HepG2 (cell line): ENCODE results near the gene BEX5. TPM values are rescaled to one million over a fixed set of nuclear protein-coding genes. Genes with fewer than 3 reads are reported as not detected.

ENCODE experiments used
- ATAC-seq: fragments of 200-7000 bp; cut with Tn5 transposase; 3 replicates; pipeline ENCODE4 v1.9.1; 2020; ENCODE audit warnings: mild to moderate bottlenecking, moderate library complexity
- BruUV-seq: library from RNA; stranded (reverse); fragments of 400-500 nt; replicated peaks from 2 replicates; lab custom pipeline; 2021; lab: Mats Ljungman, UMichigan
- CTCF ChIA-PET: fragments of 300-600 bp; formaldehyde crosslinking; extraction: SDS; loops from one replicate; lab custom pipeline; 2021; ENCODE audit warnings: low total read pairs, inconsistent platforms, low intra/inter-chr PET ratio; lab: Yijun Ruan, JAX
- POLR2A ChIA-PET: fragments of 350-600 bp; sonication (Branson Sonifier 250); formaldehyde crosslinking; loops from one replicate; lab custom pipeline; 2020; ENCODE audit warnings: antibody characterized with exemption, inconsistent platforms; lab: Yijun Ruan, JAX
- DNase-seq: peaks from one replicate; pipeline ENCODE4 v3.0.0-alpha.2; 2015; ENCODE audit warnings: low spot score
- FAIRE-seq: peaks from 3 replicates; lab custom pipeline; 2011; peaks lifted over from hg19 to GRCh38; lab: Jason Lieb, UNC
- H2AFZ ChIP-seq: one replicate; pipeline ENCODE4 v1.6.1; 2011; ENCODE audit warnings: low read length, inconsistent platforms
- H3K27ac ChIP-seq: fragments of 300-600 bp; 3 replicates; pipeline ENCODE4 v1.8.0; 2011; ENCODE audit warnings: mixed run types, mild to moderate bottlenecking, mixed read lengths, low read length, inconsistent platforms; ENCODE audit not compliant: insufficient read depth; ENCODE audit errors: extremely low read length
- H3K27me3 ChIP-seq, 2 experiments: fragments of 200-600 bp in 1 of 2; 2 replicates in 1 of 2; 3 replicates in 1 of 2; pipeline versions ENCODE4 v1.6.0 to v1.8.0; 2011; ENCODE audit warnings: low read length in 2 of 2, mild to moderate bottlenecking in 2 of 2, moderate library complexity in 2 of 2, inconsistent platforms in 1 of 2; ENCODE audit not compliant: insufficient read depth in 2 of 2, control insufficient read depth in 1 of 2
- H3K36me3 ChIP-seq, 2 experiments: fragments of 200-600 bp in 1 of 2; replicated peaks in 1 of 2; 2 replicates in 1 of 2; 3 replicates in 1 of 2; pipeline versions ENCODE4 v1.5.1 to v1.8.0; 2011; ENCODE audit warnings: low read length in 2 of 2, inconsistent platforms in 1 of 2; ENCODE audit not compliant: insufficient read depth in 2 of 2, control insufficient read depth in 1 of 2
- H3K4me1 ChIP-seq: 2 replicates; pipeline ENCODE4 v1.5.1; 2012; ENCODE audit warnings: low read length, inconsistent platforms; ENCODE audit not compliant: insufficient read depth
- H3K4me2 ChIP-seq: 2 replicates; pipeline ENCODE4 v1.6.0; 2011; ENCODE audit warnings: low read depth, low read length, inconsistent platforms
- H3K4me3 ChIP-seq, 3 experiments: fragments of 200-600 bp in 1 of 3; sonication (generic), shearing (Covaris generic) in 1 of 3; replicated peaks in 1 of 3; 2 replicates each; pipeline ENCODE4 v1.5.1; 2011 to 2016; ENCODE audit warnings: low read length in 3 of 3, inconsistent platforms in 2 of 3, low read depth in 2 of 3, mild to moderate bottlenecking in 2 of 3, control low read depth in 1 of 3, mixed read lengths in 1 of 3; ENCODE audit not compliant: insufficient read depth in 1 of 3
- H3K79me2 ChIP-seq: one replicate; pipeline ENCODE4 v1.6.1; 2011; ENCODE audit warnings: low read length, inconsistent platforms; ENCODE audit not compliant: insufficient read depth
- H3K9ac ChIP-seq: 2 replicates; pipeline ENCODE4 v1.6.0; 2011; ENCODE audit warnings: mild to moderate bottlenecking, low read depth, low read length, inconsistent platforms; ENCODE audit not compliant: insufficient read depth
- H3K9me3 ChIP-seq: 2 replicates; pipeline ENCODE4 v1.5.1; 2012; ENCODE audit warnings: mild to moderate bottlenecking, low read length
- H4K20me1 ChIP-seq: 2 replicates; pipeline ENCODE4 v1.6.0; 2011; ENCODE audit warnings: inconsistent platforms, mild to moderate bottlenecking, low read length, moderate library complexity; ENCODE audit not compliant: insufficient read depth
- ASH2L ChIP-seq: fragments of 300-600, 200-600 bp; sonication (generic); IDR thresholded peaks from 2 replicates; pipeline ENCODE4 v1.7.0; 2017; ENCODE audit warnings: low read depth, mild to moderate bottlenecking, moderate library complexity, mixed read lengths, low read length; ENCODE audit not compliant: insufficient read length
- CHCHD3 ChIP-seq: sonication (generic); formaldehyde crosslinking; IDR thresholded peaks from 2 replicates; pipeline ENCODE4 v1.8.0; 2022; ENCODE audit warnings: mild to moderate bottlenecking, missing genetic modification reagents, moderate library complexity
- ELF1 ChIP-seq: sonication (generic); formaldehyde crosslinking; IDR thresholded peaks from 2 replicates; pipeline ENCODE4 v1.4.0; 2020; ENCODE audit warnings: missing genetic modification reagents
- GZF1 ChIP-seq: sonication (generic); formaldehyde crosslinking; IDR thresholded peaks from 2 replicates; pipeline ENCODE4 v1.5.1; 2020; ENCODE audit warnings: mild to moderate bottlenecking, missing genetic modification reagents
- IKZF1 ChIP-seq: fragments of 450-650 bp; IDR thresholded peaks from 2 replicates; pipeline ENCODE4 v1.7.1; 2016
- JUND ChIP-seq: sonication (generic); formaldehyde crosslinking; IDR thresholded peaks from 2 replicates; pipeline ENCODE4 v1.8.0; 2022; ENCODE audit warnings: mild to moderate bottlenecking, missing genetic modification reagents
- NFKB2 ChIP-seq: sonication (generic); formaldehyde crosslinking; IDR thresholded peaks from 2 replicates; pipeline ENCODE4 v1.4.0; 2020; ENCODE audit warnings: missing genetic modification reagents, borderline replicate concordance
- NFYB ChIP-seq: sonication (generic); formaldehyde crosslinking; IDR thresholded peaks from 2 replicates; pipeline ENCODE4 v1.4.0; 2020; ENCODE audit warnings: missing genetic modification reagents
- NFYC ChIP-seq: IDR thresholded peaks from 2 replicates; pipeline ENCODE4 v1.6.1; 2016; ENCODE audit warnings: missing genetic modification reagents, missing compliant biosample characterization
- PBX2 ChIP-seq: IDR thresholded peaks from 2 replicates; pipeline ENCODE4 v1.6.1; 2016; ENCODE audit warnings: control low read depth
- PRDM15 ChIP-seq: sonication (generic); formaldehyde crosslinking; IDR thresholded peaks from 2 replicates; pipeline ENCODE4 v1.4.0; 2020; ENCODE audit warnings: missing genetic modification reagents
- SIX4 ChIP-seq: sonication (generic); formaldehyde crosslinking; IDR thresholded peaks from 2 replicates; pipeline ENCODE4 v1.4.0; 2020; ENCODE audit warnings: missing genetic modification reagents
- SMYD3 ChIP-seq: sonication (generic); formaldehyde crosslinking; IDR thresholded peaks from 2 replicates; pipeline ENCODE4 v1.8.1; 2023; ENCODE audit warnings: mild to moderate bottlenecking, missing genetic modification reagents
- U2AF1 ChIP-seq: fragments of 200-400 bp; formaldehyde crosslinking; optimal IDR thresholded peaks from 2 replicates; pipeline ENCODE3; 2017; ENCODE audit warnings: mild to moderate bottlenecking, low read depth, low read length
- U2AF2 ChIP-seq: fragments of 200-400 bp; formaldehyde crosslinking; IDR thresholded peaks from 2 replicates; pipeline ENCODE4 v1.6.1; 2017; ENCODE audit warnings: low read depth, mild to moderate bottlenecking, low read length
- YEATS4 ChIP-seq: sonication (generic); formaldehyde crosslinking; IDR thresholded peaks from 2 replicates; pipeline ENCODE4 v1.4.0; 2020; ENCODE audit warnings: missing genetic modification reagents, borderline replicate concordance
- ZBTB46 ChIP-seq: sonication (generic); formaldehyde crosslinking; IDR thresholded peaks from 2 replicates; pipeline ENCODE4 v1.4.0; 2020; ENCODE audit warnings: mild to moderate bottlenecking, missing genetic modification reagents, borderline replicate concordance
- ZNF251 ChIP-seq: sonication (generic); formaldehyde crosslinking; IDR thresholded peaks from 2 replicates; pipeline ENCODE4 v1.9.0; 2021; ENCODE audit warnings: mild to moderate bottlenecking, missing genetic modification reagents
- ZNF768 ChIP-seq: sonication (generic); formaldehyde crosslinking; IDR thresholded peaks from 2 replicates; pipeline ENCODE4 v1.4.0; 2020; ENCODE audit warnings: missing genetic modification reagents
- ZNF816 ChIP-seq: sonication (generic); formaldehyde crosslinking; IDR thresholded peaks from 2 replicates; pipeline ENCODE4 v1.8.0; 2022; ENCODE audit warnings: missing genetic modification reagents, mild to moderate bottlenecking, borderline replicate concordance
- WGBS: methylation state at CpG from one replicate; pipeline ENCODE4 v1.1.6; 2017; ENCODE audit warnings: low lambda C conversion rate; 5-methylcytosine and 5-hydroxymethylcytosine counted together
- in situ Hi-C: cut with HindIII; loops from 2 replicates; pipeline ENCODE4 v1.10.0; 2017; ENCODE audit warnings: low pct_unique_long_range_greater_than_20kb; ENCODE audit not compliant: extremely low pct_ligation_motif_present
- intact Hi-C: fragments of 100-400 bp; cut with micrococcal nuclease; formaldehyde crosslinking; loops from one replicate; pipeline ENCODE4 v1.10.0; 2022; ENCODE audit not compliant: unreplicated experiment
- polyA plus RNA-seq, 8 experiments: library from polyadenylated mRNA; depleted of rRNA in 3 of 8; stranded (reverse) in 7 of 8; unstranded in 1 of 8; fragments of >200 nt; fragmentation: Illumina TruSeq in 4 of 8; extraction: Trizol in 4 of 8; gene quantifications; 2 replicates each; pipeline versions ENCODE4 v1.2.1 to v1.2.3, GENCODE V29; 2011 to 2016; ENCODE audit warnings: low read depth in 4 of 8, missing spikeins in 1 of 8, mixed read lengths in 1 of 8; ENCODE audit not compliant: insufficient read depth in 1 of 8
- total RNA-seq, 5 experiments: library from RNA; depleted of rRNA; stranded (reverse); fragments of >200 nt; fragmentation: Illumina TruSeq; extraction: Trizol; gene quantifications; 2 replicates each; pipeline ENCODE4 v1.2.3, GENCODE V29; 2016; ENCODE audit warnings: low read depth in 1 of 5

BEX5 gene
- total and polyA plus RNA-seq, 2 of the 13 experiments (the other 11 are each of a cell fraction or from before 2014, with no cell fraction given): not detected

- Histone ChIP-seq H3K27me3 (no peaks in the 10 kb centered on the region), H3K4me3 (no peak overlapping the region), H3K36me3 (no peaks in the 10 kb centered on the region)
- DNase-seq (no peak), ATAC-seq (no peak)
- intact Hi-C loops (no loop called here), in situ Hi-C loops (no loop called here)
- TF ChIP-seq SMYD3 (CRISPR knock-in tag): no peak
- TF ChIP-seq ZBTB46 (CRISPR knock-in tag): no peak
- no peak for TF ChIP-seq U2AF2
- TF ChIP-seq GZF1 (CRISPR knock-in tag): no peak
- TF ChIP-seq JUND: no peak
- TF ChIP-seq PRDM15 (CRISPR knock-in tag): no peak
- TF ChIP-seq ZNF768: no peak
- TF ChIP-seq IKZF1: no peak
- no peak for TF ChIP-seq CHCHD3
- TF ChIP-seq SIX4 (CRISPR knock-in tag): no peak
- TF ChIP-seq ZNF251: no peak
- TF ChIP-seq ELF1: no peak
- TF ChIP-seq U2AF1: no peak
- TF ChIP-seq ASH2L: no peak
- TF ChIP-seq PBX2 (CRISPR knock-in tag): no peak
- no peak for TF ChIP-seq ZNF816 (CRISPR knock-in tag)
- no peak for TF ChIP-seq YEATS4 (CRISPR knock-in tag)
- no peak for TF ChIP-seq NFKB2
- TF ChIP-seq NFYB (CRISPR knock-in tag): no peak
- no peak for TF ChIP-seq NFYC
- TF ChIP-seq, all 625 proteins: peak for 0
- H3K4me1 ChIP-seq: no peaks in the 10 kb centered on the region
- no peaks in the 10 kb centered on the region for H4K20me1 ChIP-seq
- WGBS: 92% methylated on average over 1 of the region's 4 CpGs
- no peak overlapping the region for H3K9ac ChIP-seq
- no TSS peak for BruUV-seq
- no peak for FAIRE-seq
- CTCF ChIA-PET: no interaction called here
- H3K9me3 ChIP-seq: no peaks in the 10 kb centered on the region
- POLR2A ChIA-PET: no interaction called here
- H3K4me2 ChIP-seq: no peak overlapping the region
- no peak overlapping the region for H2AFZ ChIP-seq
- no peaks in the 10 kb centered on the region for H3K79me2 ChIP-seq
- no peak overlapping the region for H3K27ac ChIP-seq
Measured at GRCh38 chrX:102113367-102113766, 42.4 kb downstream of the BEX5 start.
